ENCODE results near the gene ZNF764. TPM values are rescaled to one million over a fixed set of nuclear protein-coding genes. Genes with fewer than 3 reads are reported as not detected.
"Not testable (repeated sequence)": the region's sequence is repeated elsewhere in the genome, so short reads cannot be mapped to it uniquely, and the experiment has no call there.

The ZNF764 gene
- total RNA-seq, 6 experiments from 2014 or later = 5.1 to 6.8 (median 5.7) TPM

DNA sequence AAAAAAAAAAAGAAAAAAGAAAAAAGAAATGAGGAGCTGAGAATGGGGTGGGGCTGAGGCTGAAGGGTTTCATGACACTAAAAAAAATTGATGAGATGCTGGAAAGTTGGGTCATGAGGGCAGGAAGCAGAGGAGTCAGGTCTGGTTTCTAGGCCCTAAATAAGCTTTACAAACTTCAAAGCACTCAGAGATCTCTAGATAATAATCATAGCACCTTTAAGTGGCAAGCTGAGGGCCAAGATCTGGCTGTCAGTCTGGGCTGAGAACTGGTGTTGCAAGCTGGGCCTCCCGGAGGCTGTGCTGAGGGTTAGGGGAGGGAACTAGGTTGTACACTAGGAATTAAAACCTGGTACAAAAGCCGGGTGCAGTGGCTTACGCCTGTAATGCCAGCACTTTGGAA lies 6.4 kb downstream of the ZNF764 start:
- TF ChIP-seq, protein P1, sequence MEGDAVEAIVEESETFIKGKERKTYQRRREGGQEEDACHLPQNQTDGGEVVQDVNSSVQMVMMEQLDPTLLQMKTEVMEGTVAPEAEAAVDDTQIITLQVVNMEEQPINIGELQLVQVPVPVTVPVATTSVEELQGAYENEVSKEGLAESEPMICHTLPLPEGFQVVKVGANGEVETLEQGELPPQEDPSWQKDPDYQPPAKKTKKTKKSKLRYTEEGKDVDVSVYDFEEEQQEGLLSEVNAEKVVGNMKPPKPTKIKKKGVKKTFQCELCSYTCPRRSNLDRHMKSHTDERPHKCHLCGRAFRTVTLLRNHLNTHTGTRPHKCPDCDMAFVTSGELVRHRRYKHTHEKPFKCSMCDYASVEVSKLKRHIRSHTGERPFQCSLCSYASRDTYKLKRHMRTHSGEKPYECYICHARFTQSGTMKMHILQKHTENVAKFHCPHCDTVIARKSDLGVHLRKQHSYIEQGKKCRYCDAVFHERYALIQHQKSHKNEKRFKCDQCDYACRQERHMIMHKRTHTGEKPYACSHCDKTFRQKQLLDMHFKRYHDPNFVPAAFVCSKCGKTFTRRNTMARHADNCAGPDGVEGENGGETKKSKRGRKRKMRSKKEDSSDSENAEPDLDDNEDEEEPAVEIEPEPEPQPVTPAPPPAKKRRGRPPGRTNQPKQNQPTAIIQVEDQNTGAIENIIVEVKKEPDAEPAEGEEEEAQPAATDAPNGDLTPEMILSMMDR (IDR thresholded peaks at IDR 0.05) = no peak
- no peak overlapping the region for H3K4me3 Mint-ChIP-seq
- peaks cover 11% of the 10 kb centered on the region for H3K36me3 Mint-ChIP-seq (ENCODE audit: low read depth)

DNA sequence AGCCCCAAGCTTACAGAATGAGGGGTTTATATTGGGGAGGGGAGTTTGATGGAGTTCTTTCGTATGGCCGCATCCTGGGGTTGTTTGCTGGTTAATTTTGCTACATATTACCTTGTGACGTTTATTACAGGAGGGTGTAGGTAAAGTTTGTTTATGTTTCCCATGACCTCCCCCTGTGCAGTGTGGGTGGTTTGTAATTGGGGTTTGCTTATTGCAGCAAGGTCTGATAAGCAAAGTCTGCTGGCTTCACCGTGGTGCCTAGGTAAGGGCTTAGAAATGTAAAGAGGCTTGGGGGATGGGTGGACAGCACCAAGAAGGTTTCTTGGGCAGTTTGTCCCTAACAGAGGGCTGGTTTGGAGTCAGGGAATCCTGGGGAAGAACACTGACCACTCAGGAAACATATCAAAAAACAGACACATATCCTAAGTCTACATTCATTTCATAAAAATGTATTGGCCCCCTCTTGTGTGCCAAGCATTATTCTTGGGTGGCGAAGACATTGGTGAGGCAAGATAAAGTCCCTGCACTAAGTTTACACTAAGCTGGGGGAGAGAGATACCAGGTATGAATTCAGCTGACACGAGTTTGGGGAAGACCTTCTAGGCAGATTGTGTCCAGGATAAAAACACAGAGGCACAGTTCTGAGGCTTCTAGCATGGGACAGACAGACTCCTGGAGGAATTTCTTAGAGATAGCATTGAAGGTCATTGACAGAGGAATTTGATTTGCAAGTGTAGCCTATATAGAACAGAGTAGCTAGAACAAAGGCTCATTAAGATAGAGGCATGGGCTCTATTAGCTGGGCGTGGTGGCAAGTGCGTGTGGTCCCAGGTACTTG lies 9.5 kb downstream of the ZNF764 start:
- no peaks in the 10 kb centered on the region for H3K9me3 Mint-ChIP-seq
- no peaks in the 10 kb centered on the region for H3K36me3 Mint-ChIP-seq (ENCODE audit: low read depth)
- no peak overlapping the region for H3K27ac Mint-ChIP-seq
- peaks cover 5% of the 10 kb centered on the region for H3K27me3 Mint-ChIP-seq (ENCODE audit: insufficient read depth)
- no peak for DNase-seq
- no peak overlapping the region for H3K4me3 Mint-ChIP-seq
- TF ChIP-seq, protein P1 (IDR thresholded peaks at IDR 0.05) = no peak
- peaks cover 12% of the 10 kb centered on the region for H3K4me1 Mint-ChIP-seq (ENCODE audit: low read depth)

More for the DNA sequence above, 6.4 kb downstream of the ZNF764 start:
- Mint-ChIP-seq H3K9me3 (no peaks in the 10 kb centered on the region), H3K27ac (no peak overlapping the region), H3K27me3 (ENCODE audit: insufficient read depth) (peaks cover 2% of the 10 kb centered on the region), H3K4me1 (ENCODE audit: low read depth) (peaks cover 17% of the 10 kb centered on the region)
- no peak for DNase-seq

DNA sequence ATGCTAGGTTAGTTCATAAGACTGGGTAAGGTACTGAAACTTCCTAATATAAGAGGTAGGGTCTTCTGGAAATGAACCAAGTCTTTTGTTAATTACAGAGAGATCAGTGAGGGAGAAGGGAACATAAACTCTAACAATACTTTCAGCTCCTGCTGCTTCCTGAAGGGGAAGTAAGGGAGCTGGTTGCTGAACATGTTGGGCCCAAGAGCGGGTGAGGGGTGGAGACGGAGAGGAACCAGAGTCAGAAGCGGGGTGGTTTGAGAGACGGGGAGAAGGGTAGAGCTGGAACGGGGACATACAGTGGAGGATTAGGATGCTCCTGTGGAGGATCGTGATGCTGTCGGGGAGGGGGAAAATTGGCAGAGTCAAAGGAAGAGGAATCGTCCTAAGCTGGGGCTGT lies 12.1 kb downstream of the ZNF764 start:
- Mint-ChIP-seq H3K27me3 (ENCODE audit: insufficient read depth) (peaks cover 5% of the 10 kb centered on the region), H3K4me1 (ENCODE audit: low read depth) (peaks cover 12% of the 10 kb centered on the region), H3K27ac (no peak overlapping the region), H3K36me3 (ENCODE audit: low read depth) (no peaks in the 10 kb centered on the region), H3K9me3 (no peaks in the 10 kb centered on the region), H3K4me3 (no peak overlapping the region)
- DNase-seq = no peak
- TF ChIP-seq, protein P1 (IDR thresholded peaks at IDR 0.05) = no peak

DNA sequence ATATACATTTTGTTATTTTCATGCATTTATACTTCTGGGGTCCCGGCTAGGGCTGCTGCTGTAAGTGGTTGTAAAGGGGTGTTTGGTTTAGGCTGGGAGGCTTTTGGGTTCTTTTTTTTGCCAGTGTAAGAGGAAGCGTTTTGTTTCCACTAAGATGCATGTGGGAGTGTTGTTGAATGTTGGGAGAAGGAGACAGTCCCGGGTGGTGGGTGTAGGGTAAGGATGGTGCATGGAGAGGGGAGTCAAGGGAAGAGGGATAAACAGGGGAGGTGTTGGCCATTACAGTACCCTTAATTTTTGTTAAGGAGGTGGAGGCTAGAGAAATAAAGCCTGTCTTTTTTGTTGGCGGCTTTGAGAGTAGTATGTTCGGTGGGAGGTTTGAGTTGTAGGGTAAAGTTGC lies 15.1 kb downstream of the ZNF764 start:
- H3K27me3 Mint-ChIP-seq (ENCODE audit: insufficient read depth) = peaks cover 5% of the 10 kb centered on the region
- H3K27ac Mint-ChIP-seq = no peak overlapping the region
- TF ChIP-seq, protein P1 (IDR thresholded peaks at IDR 0.05) = no peak
- H3K4me3 Mint-ChIP-seq = no peak overlapping the region
- no peak for DNase-seq
- H3K36me3 Mint-ChIP-seq (ENCODE audit: low read depth) = no peaks in the 10 kb centered on the region
- no peaks in the 10 kb centered on the region for H3K9me3 Mint-ChIP-seq
- no peaks in the 10 kb centered on the region for H3K4me1 Mint-ChIP-seq (ENCODE audit: low read depth)

DNA sequence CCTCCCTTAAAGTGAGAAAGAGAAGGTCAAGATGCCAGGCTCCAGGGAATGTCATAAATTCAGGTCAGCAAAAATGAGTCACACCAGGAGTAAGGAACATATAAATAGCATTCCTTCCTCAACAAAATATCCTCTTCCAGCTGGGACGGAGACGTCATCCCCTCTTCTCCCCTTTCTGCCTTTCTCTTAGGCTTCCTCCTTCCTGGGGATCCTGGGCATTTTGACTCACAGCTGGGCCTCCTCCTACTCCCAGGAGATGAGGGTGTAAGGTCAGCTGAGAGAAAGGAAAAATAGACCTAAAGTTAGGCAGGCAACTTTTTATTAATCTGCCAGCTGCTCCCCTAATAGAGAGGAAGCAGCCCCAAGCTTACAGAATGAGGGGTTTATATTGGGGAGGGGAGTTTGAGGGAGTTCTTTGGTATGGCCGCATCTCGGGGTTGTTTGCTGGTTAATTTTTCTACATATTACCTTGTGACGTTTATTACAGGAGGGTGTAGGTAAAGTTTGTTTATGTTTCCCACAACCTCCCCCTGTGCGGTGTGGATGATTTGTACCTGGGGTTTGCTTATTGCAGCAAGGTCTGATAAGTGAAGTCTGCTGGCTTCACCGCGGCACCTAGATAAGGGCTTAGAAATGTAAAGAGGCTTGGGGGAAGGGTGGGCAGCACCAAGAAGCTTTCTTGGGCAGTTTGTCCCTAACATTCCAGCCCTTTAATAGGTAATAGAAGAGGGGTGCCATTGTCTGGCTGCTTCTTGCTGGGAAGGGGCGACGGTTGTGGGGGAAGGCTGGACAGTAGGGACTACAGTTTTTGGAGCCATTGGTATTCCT lies 16.5 kb downstream of the ZNF764 start:
- no peaks in the 10 kb centered on the region for H3K4me1 Mint-ChIP-seq (ENCODE audit: low read depth)
- TF ChIP-seq, protein P1 (IDR thresholded peaks at IDR 0.05) = no peak
- H3K9me3 Mint-ChIP-seq = no peaks in the 10 kb centered on the region
- no peaks in the 10 kb centered on the region for H3K36me3 Mint-ChIP-seq (ENCODE audit: low read depth)
- no peak overlapping the region for H3K4me3 Mint-ChIP-seq
- peaks cover 3% of the 10 kb centered on the region for H3K27me3 Mint-ChIP-seq (ENCODE audit: insufficient read depth)
- DNase-seq = peak; percentile 27
- no peak overlapping the region for H3K27ac Mint-ChIP-seq

DNA sequence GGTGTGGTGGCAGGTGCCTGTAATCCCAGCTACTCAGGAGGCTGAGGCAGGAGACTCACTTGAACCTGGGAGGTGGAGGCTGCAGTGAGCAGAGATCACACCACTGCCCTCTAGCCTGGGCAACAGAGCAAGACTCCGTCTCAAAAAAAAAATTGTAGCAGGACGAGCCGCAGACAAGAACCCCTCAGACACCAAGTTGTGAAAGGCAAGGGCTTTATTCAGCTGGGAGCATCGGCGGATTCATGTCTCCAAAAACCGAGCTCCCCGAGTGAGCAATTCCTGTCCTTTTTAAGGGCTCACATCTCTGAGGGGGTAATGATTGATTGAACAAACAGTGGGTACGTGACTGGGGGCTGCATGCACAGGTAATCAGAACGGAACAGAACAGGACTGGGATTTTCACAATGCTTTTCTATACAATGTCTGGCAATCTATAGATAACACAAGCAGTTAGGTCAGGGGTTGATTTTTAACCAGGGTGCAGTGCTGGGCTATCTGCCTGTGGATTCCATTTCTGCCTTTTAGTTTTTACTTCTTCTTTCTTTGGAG lies 17.2 kb downstream of the ZNF764 start:
- DNase-seq; H3K9me3 Mint-ChIP-seq; H3K36me3 Mint-ChIP-seq (ENCODE audit: low read depth); H3K27ac Mint-ChIP-seq; H3K4me1 Mint-ChIP-seq (ENCODE audit: low read depth); H3K4me3 Mint-ChIP-seq; H3K27me3 Mint-ChIP-seq (ENCODE audit: insufficient read depth): not testable (repeated sequence)

DNA sequence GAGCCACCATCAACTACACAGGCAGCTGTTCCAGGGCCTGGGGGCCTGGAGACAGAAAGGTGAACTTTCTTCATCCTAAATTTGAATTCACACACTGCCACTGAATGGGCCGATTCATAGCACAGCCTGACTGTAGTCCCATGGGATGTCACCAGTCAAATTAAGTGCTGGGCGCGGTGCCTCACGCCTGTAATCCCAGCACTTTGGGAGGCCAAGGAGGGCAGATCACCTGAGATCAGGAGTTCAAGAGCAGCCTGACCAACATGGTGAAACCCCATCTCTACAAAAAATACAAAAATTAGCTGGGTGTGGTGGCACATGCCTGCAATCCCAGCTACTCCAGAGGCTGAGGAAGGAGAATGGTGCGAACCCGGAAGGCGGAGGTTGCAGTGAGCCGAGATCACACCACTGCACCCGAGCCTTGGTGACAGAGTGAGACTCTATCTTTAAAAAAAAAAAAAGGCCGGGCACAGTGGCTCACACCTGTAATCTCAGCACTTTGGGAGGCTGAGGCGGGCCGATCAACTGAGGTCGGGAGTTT lies 18.1 kb downstream of the ZNF764 start:
- peaks cover 13% of the 10 kb centered on the region for H3K4me1 Mint-ChIP-seq (ENCODE audit: low read depth)
- not testable (repeated sequence) for DNase-seq; H3K36me3 Mint-ChIP-seq (ENCODE audit: low read depth); H3K4me3 Mint-ChIP-seq; H3K9me3 Mint-ChIP-seq; H3K27ac Mint-ChIP-seq; H3K27me3 Mint-ChIP-seq (ENCODE audit: insufficient read depth)
